Measurements from ENCODE around the gene PHF14. TPM values are rescaled to one million over a fixed set of nuclear protein-coding genes. Genes with fewer than 3 reads are reported as not detected.

The PHF14 gene
- total and polyA plus RNA-seq, 5 donors from 2014 or later = 7.7 to 31.1 (median 9.3) TPM

GRCh38 chr7:11026452-11027359 is 53.0 kb downstream of the PHF14 start:
- H3K36me3 Mint-ChIP-seq = peaks cover 43% of the 10 kb centered on the region
- Histone ChIP-seq H3K36me3 (ENCODE audit: control insufficient read depth, insufficient read depth, low read length) (peaks cover 21% of the 10 kb centered on the region), H3K27me3 (ENCODE audit: control insufficient read depth, insufficient read depth, low read length) (no peaks in the 10 kb centered on the region), H3K9me3 (ENCODE audit: control insufficient read depth in 2 of 2, low read length in 2 of 2) (no peaks in the 10 kb centered on the region), H3K4me3 (ENCODE audit: low read depth, low read length) (no peak overlapping the region), H3K27ac (ENCODE audit: insufficient read depth, low read length, poor library complexity, severe bottlenecking) (no peak overlapping the region), H3K4me1 (ENCODE audit: control insufficient read depth, insufficient read depth, low read length, poor library complexity, severe bottlenecking) (no peaks in the 10 kb centered on the region)
- no peak overlapping the region for H3K27ac Mint-ChIP-seq
- no peaks in the 10 kb centered on the region for H3K27me3 Mint-ChIP-seq
- no peak overlapping the region for H3K4me3 Mint-ChIP-seq
- DNase-seq (no peak), ATAC-seq (ENCODE audit: low read depth in 2 of 2) (no peak)
- H3K4me1 Mint-ChIP-seq = peaks cover 0 to 11% (median 9%) of the 10 kb centered on the region in 4 donors
- peaks cover 0 to 1% (median 0%) of the 10 kb centered on the region in 7 donors for H3K9me3 Mint-ChIP-seq

GRCh38 chr7:11035661-11036060 is 62.0 kb downstream of the PHF14 start:
- no peaks in the 10 kb centered on the region for H3K9me3 ChIP-seq (ENCODE audit: control insufficient read depth in 2 of 2, low read length in 2 of 2)
- DNase-seq = no peak

GRCh38 chr7:11039974-11040373 is 66.3 kb downstream of the PHF14 start:
- peaks cover 22% of the 10 kb centered on the region for H3K36me3 Mint-ChIP-seq
- no peaks in the 10 kb centered on the region for H3K27me3 ChIP-seq (ENCODE audit: control insufficient read depth, insufficient read depth, low read length)
- H3K27ac Mint-ChIP-seq = no peak overlapping the region
- H3K27me3 Mint-ChIP-seq = no peaks in the 10 kb centered on the region
- H3K27ac ChIP-seq (ENCODE audit: insufficient read depth, low read length, poor library complexity, severe bottlenecking) = no peak overlapping the region
- peaks cover 23% of the 10 kb centered on the region for H3K36me3 ChIP-seq (ENCODE audit: control insufficient read depth, insufficient read depth, low read length)
- H3K9me3 Mint-ChIP-seq = no peaks in the 10 kb centered on the region
- H3K4me1 Mint-ChIP-seq = no peaks in the 10 kb centered on the region
- no peaks in the 10 kb centered on the region for H3K9me3 ChIP-seq (ENCODE audit: control insufficient read depth in 2 of 2, low read length in 2 of 2)
- no peak overlapping the region for H3K4me3 ChIP-seq (ENCODE audit: low read depth, low read length)
- no peak for ATAC-seq (ENCODE audit: low read depth in 2 of 2)
- no peak for DNase-seq
- no peak overlapping the region for H3K4me3 Mint-ChIP-seq
- H3K4me1 ChIP-seq (ENCODE audit: control insufficient read depth, insufficient read depth, low read length, poor library complexity, severe bottlenecking) = no peaks in the 10 kb centered on the region

More at GRCh38 chr7:11035661-11036060, 62.0 kb downstream of the PHF14 start:
- H3K9me3 Mint-ChIP-seq = no peaks in the 10 kb centered on the region
- H3K27ac Mint-ChIP-seq = no peak overlapping the region
- H3K27me3 Mint-ChIP-seq = no peaks in the 10 kb centered on the region
- H3K4me1 Mint-ChIP-seq = peaks cover 0 to 5% (median 2%) of the 10 kb centered on the region in 4 donors
- H3K36me3 Mint-ChIP-seq = peaks cover 25% of the 10 kb centered on the region
- Histone ChIP-seq H3K27ac (ENCODE audit: insufficient read depth, low read length, poor library complexity, severe bottlenecking) (no peak overlapping the region), H3K36me3 (ENCODE audit: control insufficient read depth, insufficient read depth, low read length) (peaks cover 19% of the 10 kb centered on the region), H3K4me3 (ENCODE audit: low read depth, low read length) (no peak overlapping the region), H3K4me1 (ENCODE audit: control insufficient read depth, insufficient read depth, low read length, poor library complexity, severe bottlenecking) (no peaks in the 10 kb centered on the region), H3K27me3 (ENCODE audit: control insufficient read depth, insufficient read depth, low read length) (no peaks in the 10 kb centered on the region)
- ATAC-seq (ENCODE audit: low read depth in 2 of 2) = no peak
- H3K4me3 Mint-ChIP-seq = no peak overlapping the region

- Mint-ChIP-seq H3K4me1 (peaks cover 0 to 5% (median under 1%) of the 10 kb centered on the region in 4 donors), H3K9me3 (no peaks in the 10 kb centered on the region), H3K27me3 (no peaks in the 10 kb centered on the region), H3K27ac (no peak overlapping the region), H3K36me3 (peaks cover 35% of the 10 kb centered on the region), H3K4me3 (no peak overlapping the region)
- no peaks in the 10 kb centered on the region for H3K27me3 ChIP-seq (ENCODE audit: control insufficient read depth, insufficient read depth, low read length)
- ATAC-seq (ENCODE audit: low read depth in 2 of 2) = no peak
- no peak for DNase-seq
- no peaks in the 10 kb centered on the region for H3K4me1 ChIP-seq (ENCODE audit: control insufficient read depth, insufficient read depth, low read length, poor library complexity, severe bottlenecking)
- no peak overlapping the region for H3K4me3 ChIP-seq (ENCODE audit: low read depth, low read length)
- peaks cover 17% of the 10 kb centered on the region for H3K36me3 ChIP-seq (ENCODE audit: control insufficient read depth, insufficient read depth, low read length)
- H3K27ac ChIP-seq (ENCODE audit: insufficient read depth, low read length, poor library complexity, severe bottlenecking) = no peak overlapping the region
- H3K9me3 ChIP-seq (ENCODE audit: control insufficient read depth in 2 of 2, low read length in 2 of 2) = no peaks in the 10 kb centered on the region
These were observed 80.4 kb downstream of the PHF14 start for GRCh38 chr7:11054033-11054432.

- Mint-ChIP-seq H3K9me3 (no peaks in the 10 kb centered on the region), H3K36me3 (peaks cover 20% of the 10 kb centered on the region), H3K27ac (no peak overlapping the region), H3K27me3 (no peaks in the 10 kb centered on the region), H3K4me3 (no peak overlapping the region), H3K4me1 (no peaks in the 10 kb centered on the region)
- H3K36me3 ChIP-seq (ENCODE audit: control insufficient read depth, insufficient read depth, low read length) = peaks cover 22% of the 10 kb centered on the region
- ATAC-seq (ENCODE audit: low read depth in 2 of 2) (no peak), DNase-seq (no peak)
- no peaks in the 10 kb centered on the region for H3K4me1 ChIP-seq (ENCODE audit: control insufficient read depth, insufficient read depth, low read length, poor library complexity, severe bottlenecking)
- H3K27ac ChIP-seq (ENCODE audit: insufficient read depth, low read length, poor library complexity, severe bottlenecking) = no peak overlapping the region
- no peaks in the 10 kb centered on the region for H3K27me3 ChIP-seq (ENCODE audit: control insufficient read depth, insufficient read depth, low read length)
- no peaks in the 10 kb centered on the region for H3K9me3 ChIP-seq (ENCODE audit: control insufficient read depth in 2 of 2, low read length in 2 of 2)
- H3K4me3 ChIP-seq (ENCODE audit: low read depth, low read length) = no peak overlapping the region
These were observed 87.2 kb downstream of the PHF14 start for GRCh38 chr7:11060893-11061292.

GRCh38 chr7:11062110-11062509 is 88.4 kb downstream of the PHF14 start:
- Mint-ChIP-seq H3K36me3 (peaks cover 18% of the 10 kb centered on the region), H3K9me3 (no peaks in the 10 kb centered on the region), H3K4me1 (no peaks in the 10 kb centered on the region), H3K4me3 (no peak overlapping the region), H3K27ac (no peak overlapping the region), H3K27me3 (no peaks in the 10 kb centered on the region)
- Histone ChIP-seq H3K4me1 (ENCODE audit: control insufficient read depth, insufficient read depth, low read length, poor library complexity, severe bottlenecking) (no peaks in the 10 kb centered on the region), H3K36me3 (ENCODE audit: control insufficient read depth, insufficient read depth, low read length) (peaks cover 29% of the 10 kb centered on the region), H3K9me3 (ENCODE audit: control insufficient read depth in 2 of 2, low read length in 2 of 2) (no peaks in the 10 kb centered on the region), H3K4me3 (ENCODE audit: low read depth, low read length) (no peak overlapping the region), H3K27me3 (ENCODE audit: control insufficient read depth, insufficient read depth, low read length) (no peaks in the 10 kb centered on the region), H3K27ac (ENCODE audit: insufficient read depth, low read length, poor library complexity, severe bottlenecking) (no peak overlapping the region)
- ATAC-seq (ENCODE audit: low read depth in 2 of 2) (no peak), DNase-seq (no peak)

GRCh38 chr7:11069591-11069990 is 95.9 kb downstream of the PHF14 start:
- Histone ChIP-seq H3K36me3 (ENCODE audit: control insufficient read depth, insufficient read depth, low read length) (peaks cover 11% of the 10 kb centered on the region), H3K9me3 (ENCODE audit: control insufficient read depth in 2 of 2, low read length in 2 of 2) (no peaks in the 10 kb centered on the region), H3K27me3 (ENCODE audit: control insufficient read depth, insufficient read depth, low read length) (no peaks in the 10 kb centered on the region), H3K4me3 (ENCODE audit: low read depth, low read length) (no peak overlapping the region), H3K4me1 (ENCODE audit: control insufficient read depth, insufficient read depth, low read length, poor library complexity, severe bottlenecking) (no peaks in the 10 kb centered on the region), H3K27ac (ENCODE audit: insufficient read depth, low read length, poor library complexity, severe bottlenecking) (no peak overlapping the region)
- Mint-ChIP-seq H3K4me1 (peaks cover 7 to 19% (median 11%) of the 10 kb centered on the region in 4 donors), H3K36me3 (peaks cover 39% of the 10 kb centered on the region), H3K9me3 (peaks cover 0 to 3% (median 0%) of the 10 kb centered on the region in 7 donors), H3K4me3 (no peak overlapping the region), H3K27me3 (no peaks in the 10 kb centered on the region), H3K27ac (peak overlapping the region in 1 of 3 donors; percentile 0)
- ATAC-seq (ENCODE audit: low read depth in 2 of 2) (no peak), DNase-seq (no peak)

GRCh38 chr7:11077816-11078215 is 104.1 kb downstream of the PHF14 start:
- H3K4me1 Mint-ChIP-seq = peaks cover 0 to 5% (median 4%) of the 10 kb centered on the region in 4 donors
- no peak overlapping the region for H3K27ac Mint-ChIP-seq
- H3K27me3 Mint-ChIP-seq = no peaks in the 10 kb centered on the region
- Histone ChIP-seq H3K4me1 (ENCODE audit: control insufficient read depth, insufficient read depth, low read length, poor library complexity, severe bottlenecking) (no peaks in the 10 kb centered on the region), H3K4me3 (ENCODE audit: low read depth, low read length) (no peak overlapping the region), H3K27ac (ENCODE audit: insufficient read depth, low read length, poor library complexity, severe bottlenecking) (no peak overlapping the region), H3K27me3 (ENCODE audit: control insufficient read depth, insufficient read depth, low read length) (no peaks in the 10 kb centered on the region), H3K9me3 (ENCODE audit: control insufficient read depth in 2 of 2, low read length in 2 of 2) (no peaks in the 10 kb centered on the region), H3K36me3 (ENCODE audit: control insufficient read depth, insufficient read depth, low read length) (no peaks in the 10 kb centered on the region)
- no peak for DNase-seq
- no peak overlapping the region for H3K4me3 Mint-ChIP-seq
- H3K9me3 Mint-ChIP-seq = peaks cover 0 to 3% (median 0%) of the 10 kb centered on the region in 7 donors
- ATAC-seq (ENCODE audit: low read depth in 2 of 2) = no peak
- H3K36me3 Mint-ChIP-seq = peaks cover 23% of the 10 kb centered on the region
